Measurements from ENCODE around the gene RXRA.

- TF ChIP-seq BMI1 (IDR thresholded peaks at IDR 0.05; ENCODE audit: borderline replicate concordance) = no peak
- TF ChIP-seq MYC (IDR thresholded peaks at IDR 0.05; ENCODE audit: insufficient read depth, insufficient read length, insufficient replicate concordance, low read length, severe bottlenecking) = no peak
- no peak for TF ChIP-seq NRF1 (conservative IDR thresholded peaks at IDR 0.05; ENCODE audit: low read depth, low read length)
- TF ChIP-seq CTCF (IDR thresholded peaks at IDR 0.05 in 2 of 3, conservative IDR thresholded peaks at IDR 0.05 in 1 of 3; ENCODE audit: control insufficient read depth in 2 of 3, extremely low read depth in 1 of 3, insufficient read depth in 1 of 3, low read depth in 3 of 3, low read length in 3 of 3) = no peak
- TF ChIP-seq ETV6 (conservative IDR thresholded peaks at IDR 0.05 in 1 of 2, IDR thresholded peaks at IDR 0.05 in 1 of 2; ENCODE audit: borderline replicate concordance in 1 of 2, low read depth in 1 of 2) = no peak
- no peak for TF ChIP-seq RAD21 (IDR thresholded peaks at IDR 0.05; ENCODE audit: insufficient read depth, low read depth, low read length)
- TF ChIP-seq JUND (IDR thresholded peaks at IDR 0.05; ENCODE audit: low read depth, low read length) = no peak
- TF ChIP-seq SMC3 (IDR thresholded peaks at IDR 0.05; ENCODE audit: borderline replicate concordance, low read length) = no peak
- TF ChIP-seq REST (IDR thresholded peaks at IDR 0.05; ENCODE audit: low read depth, low read length) = no peak
- no peak for TF ChIP-seq PAX8 (IDR thresholded peaks at IDR 0.05)
- TF ChIP-seq BHLHE40 (IDR thresholded peaks at IDR 0.05; ENCODE audit: borderline replicate concordance in 1 of 2, low read depth in 2 of 2, low read length in 1 of 2) = no peak
- no peak for TF ChIP-seq TAF1 (IDR thresholded peaks at IDR 0.05; ENCODE audit: borderline replicate concordance, low read depth, low read length)
- TF ChIP-seq ZBTB40 (IDR thresholded peaks at IDR 0.05; ENCODE audit: borderline replicate concordance) = no peak
Measured at GRCh38 chr9:134320868-134321471, 5.3 kb upstream of the RXRA start.

Measured in GM12878 (cell line).